Fibroblast of pulmonary artery (primary cell): Measurements from ENCODE around the gene SLC9C2.
A peak's percentile ranks its signal among the peaks of the same experiment; 100 is the strongest.

ENCODE experiments used
- DNase-seq: peaks from one replicate; pipeline ENCODE4 v3.0.0-alpha.2; 2010; ENCODE audit warnings: low read depth
- H3K4me3 ChIP-seq: replicated peaks from 2 replicates; pipeline ENCODE4 v1.5.1; 2011; ENCODE audit warnings: low read depth, mild to moderate bottlenecking, control low read depth, low read length, moderate library complexity
- TF ChIP-seq, protein P1 (sequence below): IDR thresholded peaks from 2 replicates; pipeline ENCODE4 v1.5.1; 2011; ENCODE audit warnings: mild to moderate bottlenecking, control low read depth, low read length, inconsistent platforms; ENCODE audit errors: missing control alignments

The SLC9C2 gene

GRCh38 chr1:173459885-173460284 is 143.0 kb downstream of the SLC9C2 start:
- no peak overlapping the region for H3K4me3 ChIP-seq
- TF ChIP-seq, protein P1, sequence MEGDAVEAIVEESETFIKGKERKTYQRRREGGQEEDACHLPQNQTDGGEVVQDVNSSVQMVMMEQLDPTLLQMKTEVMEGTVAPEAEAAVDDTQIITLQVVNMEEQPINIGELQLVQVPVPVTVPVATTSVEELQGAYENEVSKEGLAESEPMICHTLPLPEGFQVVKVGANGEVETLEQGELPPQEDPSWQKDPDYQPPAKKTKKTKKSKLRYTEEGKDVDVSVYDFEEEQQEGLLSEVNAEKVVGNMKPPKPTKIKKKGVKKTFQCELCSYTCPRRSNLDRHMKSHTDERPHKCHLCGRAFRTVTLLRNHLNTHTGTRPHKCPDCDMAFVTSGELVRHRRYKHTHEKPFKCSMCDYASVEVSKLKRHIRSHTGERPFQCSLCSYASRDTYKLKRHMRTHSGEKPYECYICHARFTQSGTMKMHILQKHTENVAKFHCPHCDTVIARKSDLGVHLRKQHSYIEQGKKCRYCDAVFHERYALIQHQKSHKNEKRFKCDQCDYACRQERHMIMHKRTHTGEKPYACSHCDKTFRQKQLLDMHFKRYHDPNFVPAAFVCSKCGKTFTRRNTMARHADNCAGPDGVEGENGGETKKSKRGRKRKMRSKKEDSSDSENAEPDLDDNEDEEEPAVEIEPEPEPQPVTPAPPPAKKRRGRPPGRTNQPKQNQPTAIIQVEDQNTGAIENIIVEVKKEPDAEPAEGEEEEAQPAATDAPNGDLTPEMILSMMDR, result no peak
- DNase-seq, result no peak

DNA sequence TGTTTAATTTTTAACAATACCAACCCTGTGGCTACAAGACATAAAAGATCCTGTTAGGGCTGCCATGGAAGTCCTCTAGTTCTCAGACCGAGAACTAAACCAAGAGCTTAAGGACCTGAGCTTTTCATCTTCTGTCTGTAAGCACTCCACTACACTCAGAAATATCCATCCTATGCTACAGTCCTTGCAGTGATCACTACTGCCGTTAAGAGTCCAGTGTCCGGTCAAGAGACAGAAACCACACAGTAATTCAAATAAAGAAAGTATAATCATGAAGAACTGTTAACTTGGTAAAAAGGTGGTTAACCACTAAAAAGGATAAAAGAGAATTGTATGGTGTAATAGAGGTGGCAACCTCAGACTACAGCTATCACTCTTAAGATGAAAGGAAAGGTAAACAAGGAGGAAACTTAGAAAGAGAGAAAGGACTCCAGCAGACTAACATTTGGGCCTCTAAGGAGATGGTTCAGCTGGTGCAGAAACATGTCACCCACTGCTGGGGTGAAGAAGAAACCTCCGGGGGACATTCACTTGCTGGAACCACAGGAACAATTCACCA is 147.8 kb downstream of the SLC9C2 start:
- no peak for DNase-seq
- H3K4me3 ChIP-seq, result no peak overlapping the region
- TF ChIP-seq, protein P1, result no peak

DNA sequence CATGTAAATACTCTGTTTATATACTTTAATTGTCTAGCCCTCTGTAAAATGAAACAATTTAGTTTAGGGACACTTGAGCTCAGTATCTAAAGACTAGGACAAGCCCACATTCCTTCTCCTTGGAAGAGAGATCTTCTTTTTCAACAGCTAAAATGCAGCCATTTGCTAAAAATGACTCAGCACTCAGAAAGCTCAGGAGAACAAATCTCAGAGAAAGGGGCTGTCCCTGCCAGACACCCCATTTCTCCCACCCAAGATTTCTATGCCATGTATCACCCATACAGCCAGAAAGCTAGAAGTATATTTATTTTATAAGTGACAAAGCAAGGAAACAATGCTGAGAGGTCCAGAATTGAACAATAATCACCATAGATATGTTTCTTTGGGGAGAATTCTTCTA is 148.9 kb downstream of the SLC9C2 start:
- no peak overlapping the region for H3K4me3 ChIP-seq
- TF ChIP-seq, protein P1, result no peak
- DNase-seq, result peak; percentile 23

DNA sequence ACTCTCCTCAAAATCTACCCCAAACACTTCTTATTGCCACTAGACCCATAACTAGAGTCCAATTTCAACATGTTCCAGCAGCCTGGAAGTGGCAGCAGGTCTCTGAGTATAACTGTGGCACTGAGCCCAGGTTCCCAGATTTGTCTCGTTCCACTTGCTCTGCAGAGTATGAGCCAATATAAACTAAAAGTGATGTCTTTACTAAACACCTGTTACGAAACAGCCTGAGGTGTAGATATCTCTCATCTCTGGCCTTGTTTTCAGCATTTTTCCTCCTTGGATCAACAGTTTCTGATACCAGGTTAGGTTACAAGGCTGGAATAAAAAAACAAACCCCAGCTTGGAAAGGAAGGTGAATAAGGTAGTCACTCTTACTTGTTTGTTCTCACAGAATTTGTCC is 150.9 kb downstream of the SLC9C2 start:
- peak; percentile 21 for DNase-seq
- TF ChIP-seq, protein P1, result no peak
- H3K4me3 ChIP-seq, result no peak overlapping the region
